Measurements from ENCODE around the gene VSIG10.

GRCh38 chr12:118038137-118038536, 65.7 kb downstream of the VSIG10 start:
- TF ChIP-seq CTCF (conservative IDR thresholded peaks at IDR 0.05 in 1 of 2, IDR thresholded peaks at IDR 0.05 in 1 of 2; ENCODE audit: low read depth in 1 of 2, low read length in 2 of 2): no peak
- TF ChIP-seq EZH2 (IDR thresholded peaks at IDR 0.05; ENCODE audit: low read length, missing control alignments): no peak
